Measurements from ENCODE around the gene MAN2A1.

Gene MAN2A1

GRCh38 chr5:109916481-109917153 lies 226.9 kb downstream of the MAN2A1 start:
- no peak for DNase-seq
